ENCODE results near the gene INPP5E. TPM values are rescaled to one million over a fixed set of nuclear protein-coding genes. Genes with fewer than 3 reads are reported as not detected.
A peak's percentile ranks its signal among the peaks of the same experiment; 100 is the strongest.

Gene INPP5E
- total and polyA plus RNA-seq, 2 donors = 3.9 to 17.5 TPM

DNA sequence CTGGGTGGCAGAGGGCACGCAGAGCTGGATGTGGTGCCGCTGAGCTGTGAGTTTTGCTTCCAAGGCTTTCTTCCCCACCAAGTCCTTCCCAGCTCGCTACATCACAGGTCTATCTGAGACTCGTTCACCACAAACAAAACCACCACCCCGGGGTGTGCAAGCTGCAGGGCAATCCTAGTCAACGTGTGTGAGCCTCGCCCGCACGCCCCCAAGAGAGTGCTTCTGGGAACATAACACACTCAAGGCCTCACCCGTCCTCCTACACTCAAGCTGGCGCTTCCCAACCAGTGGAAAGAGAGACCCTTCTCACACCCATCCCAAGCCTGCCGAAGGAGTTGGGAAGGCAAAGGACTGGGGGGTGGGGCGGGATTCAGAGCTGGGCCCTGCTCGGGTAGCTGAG lies 50.2 kb downstream of the INPP5E start:
- peaks cover 60 to 75% of the 10 kb centered on the region in 2 donors for H3K36me3 ChIP-seq (ENCODE audit: control insufficient read depth in 2 of 2, insufficient read depth in 2 of 2, low read length in 1 of 2)
- H3K4me1 ChIP-seq (ENCODE audit: control insufficient read depth in 2 of 2, insufficient read depth in 2 of 2, low read length in 2 of 2) = peaks cover 0 to 4% of the 10 kb centered on the region in 2 donors
- WGBS = 91% methylated on average over 14 of the region's 14 CpGs
- H3K27me3 ChIP-seq (ENCODE audit: control insufficient read depth in 2 of 2, insufficient read depth in 1 of 2, low read length in 1 of 2) = no peaks in the 10 kb centered on the region
- no peak overlapping the region for H3K4me3 ChIP-seq (ENCODE audit: low read length in 2 of 2)
- no peak for DNase-seq (ENCODE audit: low read depth in 6 of 9, low spot score in 9 of 9)
- H3K27ac ChIP-seq (ENCODE audit: low read depth in 1 of 2, low read length in 1 of 2) = no peak overlapping the region
- no peaks in the 10 kb centered on the region for H3K9me3 ChIP-seq (ENCODE audit: control insufficient read depth in 2 of 2, insufficient read depth in 1 of 2, low read length in 1 of 2)

DNA sequence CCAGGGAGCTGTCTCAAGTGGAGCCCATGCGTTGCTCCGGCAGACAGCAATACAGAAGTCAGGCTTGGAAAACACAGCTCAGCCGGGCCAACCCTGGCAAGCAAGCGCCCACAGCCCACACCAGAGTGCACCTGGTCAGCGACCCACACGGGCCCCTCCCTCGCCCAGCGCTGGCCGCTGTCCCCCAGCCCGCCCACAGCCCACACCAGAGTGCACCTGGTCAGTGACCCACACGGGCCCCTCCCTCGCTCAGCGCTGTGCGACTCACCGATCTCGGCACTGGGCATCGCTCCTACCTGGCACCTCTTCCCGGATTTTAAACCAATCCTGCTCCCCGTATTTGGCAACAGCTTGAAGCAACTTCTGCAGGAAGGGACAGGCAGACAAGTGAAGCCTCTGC lies 52.4 kb downstream of the INPP5E start:
- Histone ChIP-seq H3K4me1 (ENCODE audit: control insufficient read depth in 2 of 2, insufficient read depth in 2 of 2, low read length in 2 of 2) (peaks cover 0 to 4% of the 10 kb centered on the region in 2 donors), H3K4me3 (ENCODE audit: low read length in 2 of 2) (no peak overlapping the region), H3K36me3 (ENCODE audit: control insufficient read depth in 2 of 2, insufficient read depth in 2 of 2, low read length in 1 of 2) (peaks cover 58 to 75% of the 10 kb centered on the region in 2 donors), H3K9me3 (ENCODE audit: control insufficient read depth in 2 of 2, insufficient read depth in 1 of 2, low read length in 1 of 2) (no peaks in the 10 kb centered on the region), H3K27ac (ENCODE audit: low read depth in 1 of 2, low read length in 1 of 2) (no peak overlapping the region), H3K27me3 (ENCODE audit: control insufficient read depth in 2 of 2, insufficient read depth in 1 of 2, low read length in 1 of 2) (no peaks in the 10 kb centered on the region)
- DNase-seq (ENCODE audit: low read depth in 6 of 9, low spot score in 9 of 9) = no peak
- 98% methylated on average over 19 of the region's 19 CpGs for WGBS

DNA sequence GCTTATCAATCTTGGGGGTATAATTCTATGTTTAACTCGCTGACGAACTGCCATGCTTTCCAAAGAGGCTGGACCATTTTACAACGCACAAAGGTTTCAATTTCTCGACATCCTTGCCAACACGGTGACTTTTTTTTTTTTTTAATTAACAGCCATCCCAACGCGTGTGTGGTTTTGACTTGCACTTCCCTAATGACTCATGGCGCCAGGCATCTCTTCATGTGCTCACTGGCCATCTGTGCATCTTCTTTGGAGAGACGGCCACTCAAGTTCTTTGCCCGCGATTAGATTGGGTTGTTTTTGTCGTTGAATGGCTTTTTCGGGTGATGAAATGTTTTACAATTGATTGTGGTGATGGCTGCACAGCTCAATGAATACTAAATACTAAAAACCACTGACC lies 53.6 kb downstream of the INPP5E start:
- no peak for DNase-seq (ENCODE audit: low read depth in 6 of 9, low spot score in 9 of 9)
- Histone ChIP-seq H3K27ac (ENCODE audit: low read depth in 1 of 2, low read length in 1 of 2) (no peak overlapping the region), H3K36me3 (ENCODE audit: control insufficient read depth in 2 of 2, insufficient read depth in 2 of 2, low read length in 1 of 2) (peaks cover 53 to 74% of the 10 kb centered on the region in 2 donors), H3K27me3 (ENCODE audit: control insufficient read depth in 2 of 2, insufficient read depth in 1 of 2, low read length in 1 of 2) (no peaks in the 10 kb centered on the region), H3K9me3 (ENCODE audit: control insufficient read depth in 2 of 2, insufficient read depth in 1 of 2, low read length in 1 of 2) (no peaks in the 10 kb centered on the region), H3K4me1 (ENCODE audit: control insufficient read depth in 2 of 2, insufficient read depth in 2 of 2, low read length in 2 of 2) (peaks cover 0 to 4% of the 10 kb centered on the region in 2 donors), H3K4me3 (ENCODE audit: low read length in 2 of 2) (no peak overlapping the region)
- WGBS = 95% methylated on average over 13 of the region's 13 CpGs

- H3K9me3 ChIP-seq (ENCODE audit: control insufficient read depth in 2 of 2, insufficient read depth in 1 of 2, low read length in 1 of 2) = no peaks in the 10 kb centered on the region
- H3K4me1 ChIP-seq (ENCODE audit: control insufficient read depth in 2 of 2, insufficient read depth in 2 of 2, low read length in 2 of 2) = peaks cover 0 to 4% of the 10 kb centered on the region in 2 donors
- no peak overlapping the region for H3K27ac ChIP-seq (ENCODE audit: low read depth in 1 of 2, low read length in 1 of 2)
- DNase-seq (ENCODE audit: low read depth in 6 of 9, low spot score in 9 of 9) = peak in 2 of 9 donors; percentile 10 to 50
- WGBS = 47% methylated on average over 11 of the region's 11 CpGs
- H3K36me3 ChIP-seq (ENCODE audit: control insufficient read depth in 2 of 2, insufficient read depth in 2 of 2, low read length in 1 of 2) = peaks cover 58 to 79% of the 10 kb centered on the region in 2 donors
- H3K27me3 ChIP-seq (ENCODE audit: control insufficient read depth in 2 of 2, insufficient read depth in 1 of 2, low read length in 1 of 2) = no peaks in the 10 kb centered on the region
- no peak overlapping the region for H3K4me3 ChIP-seq (ENCODE audit: low read length in 2 of 2)
These were observed 54.6 kb downstream of the INPP5E start for GRCh38 chr9:136385015-136385414.

DNA sequence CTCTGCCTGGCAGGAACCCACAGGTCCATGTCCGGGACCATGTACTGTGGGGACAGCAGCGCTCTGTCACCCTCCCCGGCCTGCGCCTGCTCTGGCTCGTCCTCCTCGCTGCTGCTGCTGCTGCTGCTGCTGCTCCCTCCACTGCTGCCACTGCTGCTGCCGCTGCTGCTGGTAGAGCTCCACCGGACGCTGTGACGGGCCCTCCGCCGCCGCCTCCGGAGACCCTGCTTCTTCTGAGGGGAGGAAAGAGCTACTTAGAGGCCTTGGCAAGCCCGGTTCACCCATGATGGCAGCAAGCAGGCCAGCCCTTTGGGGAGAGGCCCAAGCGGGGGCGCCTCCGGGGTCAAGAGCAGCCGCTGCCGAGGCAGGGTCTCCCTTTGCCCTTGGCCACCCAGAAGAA lies 56.2 kb downstream of the INPP5E start:
- Histone ChIP-seq H3K27ac (ENCODE audit: low read depth in 1 of 2, low read length in 1 of 2) (no peak overlapping the region), H3K9me3 (ENCODE audit: control insufficient read depth in 2 of 2, insufficient read depth in 1 of 2, low read length in 1 of 2) (no peaks in the 10 kb centered on the region), H3K4me3 (ENCODE audit: low read length in 2 of 2) (no peak overlapping the region), H3K4me1 (ENCODE audit: control insufficient read depth in 2 of 2, insufficient read depth in 2 of 2, low read length in 2 of 2) (peaks cover 0 to 4% of the 10 kb centered on the region in 2 donors), H3K27me3 (ENCODE audit: control insufficient read depth in 2 of 2, insufficient read depth in 1 of 2, low read length in 1 of 2) (no peaks in the 10 kb centered on the region), H3K36me3 (ENCODE audit: control insufficient read depth in 2 of 2, insufficient read depth in 2 of 2, low read length in 1 of 2) (peaks cover 60 to 81% of the 10 kb centered on the region in 2 donors)
- 98% methylated on average over 20 of the region's 20 CpGs for WGBS
- no peak for DNase-seq (ENCODE audit: low read depth in 6 of 9, low spot score in 9 of 9)

- Histone ChIP-seq H3K27me3 (ENCODE audit: control insufficient read depth in 2 of 2, insufficient read depth in 1 of 2, low read length in 1 of 2) (no peaks in the 10 kb centered on the region), H3K4me3 (ENCODE audit: low read length in 2 of 2) (no peak overlapping the region), H3K27ac (ENCODE audit: low read depth in 1 of 2, low read length in 1 of 2) (no peak overlapping the region), H3K9me3 (ENCODE audit: control insufficient read depth in 2 of 2, insufficient read depth in 1 of 2, low read length in 1 of 2) (no peaks in the 10 kb centered on the region), H3K4me1 (ENCODE audit: control insufficient read depth in 2 of 2, insufficient read depth in 2 of 2, low read length in 2 of 2) (peaks cover 0 to 4% of the 10 kb centered on the region in 2 donors), H3K36me3 (ENCODE audit: control insufficient read depth in 2 of 2, insufficient read depth in 2 of 2, low read length in 1 of 2) (peaks cover 49 to 72% of the 10 kb centered on the region in 2 donors)
- DNase-seq (ENCODE audit: low read depth in 6 of 9, low spot score in 9 of 9) = no peak
- 96% methylated on average over 25 of the region's 25 CpGs for WGBS
These were observed 57.6 kb downstream of the INPP5E start for GRCh38 chr9:136381966-136382513.

DNA sequence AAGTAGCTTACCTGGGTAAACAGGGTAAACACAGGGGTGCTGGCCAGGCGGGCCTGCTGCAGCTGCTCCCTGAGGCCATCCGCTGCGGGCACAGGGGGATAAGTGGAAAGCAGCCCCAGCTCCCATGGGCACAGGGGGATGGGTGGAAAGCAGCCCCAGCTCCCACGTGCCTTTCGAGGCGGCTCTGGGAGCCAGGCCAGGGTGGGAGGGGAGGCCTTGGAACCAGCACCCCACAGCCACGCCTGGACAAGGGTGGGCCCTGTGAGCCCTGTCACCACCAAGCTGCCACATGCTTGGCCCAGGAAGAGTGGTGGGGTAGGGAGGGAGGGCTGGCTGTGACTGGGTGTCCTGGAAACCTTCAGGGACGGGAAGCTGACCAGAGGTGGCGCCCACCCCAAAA lies 58.3 kb downstream of the INPP5E start:
- H3K36me3 ChIP-seq (ENCODE audit: control insufficient read depth in 2 of 2, insufficient read depth in 2 of 2, low read length in 1 of 2) = peaks cover 45 to 67% of the 10 kb centered on the region in 2 donors
- H3K9me3 ChIP-seq (ENCODE audit: control insufficient read depth in 2 of 2, insufficient read depth in 1 of 2, low read length in 1 of 2) = no peaks in the 10 kb centered on the region
- WGBS = 95% methylated on average over 9 of the region's 9 CpGs
- H3K4me1 ChIP-seq (ENCODE audit: control insufficient read depth in 2 of 2, insufficient read depth in 2 of 2, low read length in 2 of 2) = peaks cover 0 to 4% of the 10 kb centered on the region in 2 donors
- no peak for DNase-seq (ENCODE audit: low read depth in 6 of 9, low spot score in 9 of 9)
- H3K27me3 ChIP-seq (ENCODE audit: control insufficient read depth in 2 of 2, insufficient read depth in 1 of 2, low read length in 1 of 2) = no peaks in the 10 kb centered on the region
- H3K27ac ChIP-seq (ENCODE audit: low read depth in 1 of 2, low read length in 1 of 2) = no peak overlapping the region
- H3K4me3 ChIP-seq (ENCODE audit: low read length in 2 of 2) = no peak overlapping the region

GRCh38 chr9:136380381-136380780 lies 59.3 kb downstream of the INPP5E start:
- 97% methylated on average over 17 of the region's 17 CpGs for WGBS
- no peak for DNase-seq (ENCODE audit: low read depth in 6 of 9, low spot score in 9 of 9)
- no peaks in the 10 kb centered on the region for H3K9me3 ChIP-seq (ENCODE audit: control insufficient read depth in 2 of 2, insufficient read depth in 1 of 2, low read length in 1 of 2)

GRCh38 chr9:136379891-136380290 lies 59.8 kb downstream of the INPP5E start:
- Histone ChIP-seq H3K27ac (ENCODE audit: low read depth in 1 of 2, low read length in 1 of 2) (no peak overlapping the region), H3K9me3 (ENCODE audit: control insufficient read depth in 2 of 2, insufficient read depth in 1 of 2, low read length in 1 of 2) (no peaks in the 10 kb centered on the region), H3K36me3 (ENCODE audit: control insufficient read depth in 2 of 2, insufficient read depth in 2 of 2, low read length in 1 of 2) (peaks cover 45 to 64% of the 10 kb centered on the region in 2 donors), H3K27me3 (ENCODE audit: control insufficient read depth in 2 of 2, insufficient read depth in 1 of 2, low read length in 1 of 2) (no peaks in the 10 kb centered on the region), H3K4me3 (ENCODE audit: low read length in 2 of 2) (no peak overlapping the region), H3K4me1 (ENCODE audit: control insufficient read depth in 2 of 2, insufficient read depth in 2 of 2, low read length in 2 of 2) (peaks cover 0 to 1% of the 10 kb centered on the region in 2 donors)
- no peak for DNase-seq (ENCODE audit: low read depth in 6 of 9, low spot score in 9 of 9)
- 96% methylated on average over 11 of the region's 11 CpGs for WGBS

More at GRCh38 chr9:136380381-136380780, 59.3 kb downstream of the INPP5E start:
- Histone ChIP-seq H3K36me3 (ENCODE audit: control insufficient read depth in 2 of 2, insufficient read depth in 2 of 2, low read length in 1 of 2) (peaks cover 45 to 64% of the 10 kb centered on the region in 2 donors), H3K4me1 (ENCODE audit: control insufficient read depth in 2 of 2, insufficient read depth in 2 of 2, low read length in 2 of 2) (peaks cover 0 to 4% of the 10 kb centered on the region in 2 donors), H3K27ac (ENCODE audit: low read depth in 1 of 2, low read length in 1 of 2) (no peak overlapping the region), H3K27me3 (ENCODE audit: control insufficient read depth in 2 of 2, insufficient read depth in 1 of 2, low read length in 1 of 2) (no peaks in the 10 kb centered on the region), H3K4me3 (ENCODE audit: low read length in 2 of 2) (no peak overlapping the region)
